ENCODE data around the gene CLTRN.

GRCh38 chrX:15594371-15594770 lies 70.2 kb downstream of the CLTRN start:
- TF ChIP-seq, protein P1, sequence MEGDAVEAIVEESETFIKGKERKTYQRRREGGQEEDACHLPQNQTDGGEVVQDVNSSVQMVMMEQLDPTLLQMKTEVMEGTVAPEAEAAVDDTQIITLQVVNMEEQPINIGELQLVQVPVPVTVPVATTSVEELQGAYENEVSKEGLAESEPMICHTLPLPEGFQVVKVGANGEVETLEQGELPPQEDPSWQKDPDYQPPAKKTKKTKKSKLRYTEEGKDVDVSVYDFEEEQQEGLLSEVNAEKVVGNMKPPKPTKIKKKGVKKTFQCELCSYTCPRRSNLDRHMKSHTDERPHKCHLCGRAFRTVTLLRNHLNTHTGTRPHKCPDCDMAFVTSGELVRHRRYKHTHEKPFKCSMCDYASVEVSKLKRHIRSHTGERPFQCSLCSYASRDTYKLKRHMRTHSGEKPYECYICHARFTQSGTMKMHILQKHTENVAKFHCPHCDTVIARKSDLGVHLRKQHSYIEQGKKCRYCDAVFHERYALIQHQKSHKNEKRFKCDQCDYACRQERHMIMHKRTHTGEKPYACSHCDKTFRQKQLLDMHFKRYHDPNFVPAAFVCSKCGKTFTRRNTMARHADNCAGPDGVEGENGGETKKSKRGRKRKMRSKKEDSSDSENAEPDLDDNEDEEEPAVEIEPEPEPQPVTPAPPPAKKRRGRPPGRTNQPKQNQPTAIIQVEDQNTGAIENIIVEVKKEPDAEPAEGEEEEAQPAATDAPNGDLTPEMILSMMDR (IDR thresholded peaks at IDR 0.05): peak in 3 of 4 donors; percentile 7 to 30 (median 26)
- no peak for TF ChIP-seq POLR2A (IDR thresholded peaks at IDR 0.05)
